ENCODE results near the gene MYO18A.

MYO18A gene

DNA sequence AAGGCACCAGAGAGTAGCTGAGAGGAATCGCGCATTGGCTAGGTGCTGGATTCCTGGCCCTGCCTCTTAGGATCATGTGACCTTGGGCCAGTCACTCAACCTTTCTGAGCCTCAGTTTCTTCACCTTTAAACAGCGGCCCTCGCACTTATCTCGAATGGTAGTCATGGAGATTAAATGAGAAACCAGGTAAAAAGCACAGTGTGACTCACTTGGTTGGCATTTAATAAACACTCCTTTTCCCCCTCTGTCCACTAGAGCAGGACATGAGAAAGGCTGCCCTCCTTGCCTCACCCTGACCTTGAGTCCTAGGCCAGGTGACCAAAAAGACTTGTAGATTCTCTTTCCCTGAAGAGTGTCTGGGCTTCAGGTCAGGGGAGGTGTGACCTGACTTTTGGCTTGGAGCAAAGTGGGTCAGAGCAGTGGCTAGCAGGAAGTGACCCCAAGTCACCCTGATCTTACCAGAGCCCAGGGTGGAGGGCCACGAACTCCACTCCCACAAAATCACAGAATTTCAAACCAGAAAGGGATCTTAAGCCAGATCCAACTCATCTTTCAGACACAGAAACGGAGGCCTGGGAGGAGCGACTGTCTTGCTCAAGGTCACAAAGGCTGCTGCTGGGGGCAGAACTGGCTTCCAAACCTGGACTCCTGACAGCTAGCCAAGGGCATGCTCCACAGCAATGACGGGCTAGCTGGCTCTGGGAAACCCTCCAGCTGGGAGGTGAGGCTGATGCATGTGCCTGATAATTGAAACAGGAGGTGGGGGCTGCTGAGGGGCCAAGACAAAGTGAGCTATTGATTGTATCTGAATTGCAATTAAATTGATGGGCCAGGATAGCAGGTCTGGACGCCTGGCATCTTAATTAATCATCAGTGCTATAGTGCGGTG lies 72.0 kb downstream of the MYO18A start:
- no peak overlapping the region for H3K4me2 ChIP-seq (ENCODE audit: low read length)
- no peaks in the 10 kb centered on the region for H3K9me3 ChIP-seq (ENCODE audit: insufficient read depth, low read length)
- H3K27ac ChIP-seq (ENCODE audit: low read length): no peak overlapping the region
- no peaks in the 10 kb centered on the region for H3K27me3 ChIP-seq (ENCODE audit: low read depth, low read length)
- TF ChIP-seq CTCF (IDR thresholded peaks at IDR 0.05; ENCODE audit: low read depth, low read length): no peak
- TF ChIP-seq EZH2phosphoT487 (IDR thresholded peaks at IDR 0.05; ENCODE audit: low read depth): no peak
- peaks cover 3% of the 10 kb centered on the region; the same call in 1 of the 2 replicates for H3K4me1 ChIP-seq (ENCODE audit: low read length)
- H3K4me3 ChIP-seq (ENCODE audit: low read length): no peak overlapping the region
- no peak overlapping the region for H3K9ac ChIP-seq (ENCODE audit: low read length)
- no peaks in the 10 kb centered on the region for H4K20me1 ChIP-seq (ENCODE audit: insufficient read depth, low read length)
- no peak overlapping the region for H2AFZ ChIP-seq (ENCODE audit: low read depth, low read length)
- H3K79me2 ChIP-seq (ENCODE audit: low read length): no peaks in the 10 kb centered on the region
- H3K36me3 ChIP-seq (replicated peaks; ENCODE audit: low read depth, low read length): peaks cover 6% of the 10 kb centered on the region

- no peak for TF ChIP-seq CTCF (IDR thresholded peaks at IDR 0.05; ENCODE audit: low read depth, low read length)
- no peak for TF ChIP-seq EZH2phosphoT487 (IDR thresholded peaks at IDR 0.05; ENCODE audit: low read depth)
- no peaks in the 10 kb centered on the region for H3K9me3 ChIP-seq (ENCODE audit: insufficient read depth, low read length)
- H4K20me1 ChIP-seq (ENCODE audit: insufficient read depth, low read length): no peaks in the 10 kb centered on the region
- H3K9ac ChIP-seq (ENCODE audit: low read length): no peak overlapping the region
- H2AFZ ChIP-seq (ENCODE audit: low read depth, low read length): no peak overlapping the region
- H3K27me3 ChIP-seq (ENCODE audit: low read depth, low read length): no peaks in the 10 kb centered on the region
- no peak overlapping the region for H3K4me3 ChIP-seq (ENCODE audit: low read length)
- peaks cover 3% of the 10 kb centered on the region; the same call in 1 of the 2 replicates for H3K4me1 ChIP-seq (ENCODE audit: low read length)
- no peaks in the 10 kb centered on the region for H3K79me2 ChIP-seq (ENCODE audit: low read length)
- no peak overlapping the region for H3K27ac ChIP-seq (ENCODE audit: low read length)
- peaks cover 6% of the 10 kb centered on the region for H3K36me3 ChIP-seq (replicated peaks; ENCODE audit: low read depth, low read length)
- H3K4me2 ChIP-seq (ENCODE audit: low read length): no peak overlapping the region
Measured at GRCh38 chr17:29107084-29107483, 73.1 kb downstream of the MYO18A start.

GRCh38 chr17:29103341-29103740 lies 76.9 kb downstream of the MYO18A start:
- H3K4me1 ChIP-seq (ENCODE audit: low read length): no peaks in the 10 kb centered on the region
- H3K9me3 ChIP-seq (ENCODE audit: insufficient read depth, low read length): no peaks in the 10 kb centered on the region
- H3K27me3 ChIP-seq (ENCODE audit: low read depth, low read length): no peaks in the 10 kb centered on the region
- no peak overlapping the region for H2AFZ ChIP-seq (ENCODE audit: low read depth, low read length)
- H4K20me1 ChIP-seq (ENCODE audit: insufficient read depth, low read length): no peaks in the 10 kb centered on the region
- H3K27ac ChIP-seq (ENCODE audit: low read length): no peak overlapping the region
- no peak overlapping the region for H3K9ac ChIP-seq (ENCODE audit: low read length)
- no peaks in the 10 kb centered on the region for H3K36me3 ChIP-seq (replicated peaks; ENCODE audit: low read depth, low read length)
- no peak overlapping the region for H3K4me3 ChIP-seq (ENCODE audit: low read length)
- no peak overlapping the region for H3K4me2 ChIP-seq (ENCODE audit: low read length)
- TF ChIP-seq EZH2phosphoT487 (IDR thresholded peaks at IDR 0.05; ENCODE audit: low read depth): no peak
- H3K79me2 ChIP-seq (ENCODE audit: low read length): no peaks in the 10 kb centered on the region

DNA sequence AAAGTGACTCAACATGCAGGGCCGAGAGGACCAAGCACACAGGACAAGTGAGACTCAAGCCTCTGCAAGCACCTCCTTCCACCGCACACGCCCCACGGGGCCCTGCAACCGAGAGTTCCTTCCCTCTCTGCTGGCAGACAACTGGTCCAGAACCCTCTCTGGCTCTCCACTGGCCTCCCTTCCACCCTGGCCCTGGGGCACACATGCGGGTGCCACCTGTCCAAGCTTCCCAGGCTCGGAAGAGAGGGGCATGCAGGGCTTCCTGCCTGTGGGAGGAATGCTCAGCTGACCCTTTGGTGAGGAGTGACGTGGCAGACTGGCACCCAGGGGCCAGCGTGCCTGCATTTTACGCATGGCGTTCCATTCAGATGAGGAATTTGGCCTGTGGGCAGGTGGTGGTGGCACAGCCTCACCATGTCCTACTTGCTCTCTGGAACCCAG lies 77.4 kb downstream of the MYO18A start:
- no peaks in the 10 kb centered on the region for H4K20me1 ChIP-seq (ENCODE audit: insufficient read depth, low read length)
- no peaks in the 10 kb centered on the region for H3K27me3 ChIP-seq (ENCODE audit: low read depth, low read length)
- H3K4me2 ChIP-seq (ENCODE audit: low read length): no peak overlapping the region

More for the DNA sequence above, 77.4 kb downstream of the MYO18A start:
- Histone ChIP-seq H3K27ac (ENCODE audit: low read length) (no peak overlapping the region), H3K79me2 (ENCODE audit: low read length) (no peaks in the 10 kb centered on the region), H3K4me1 (ENCODE audit: low read length) (no peaks in the 10 kb centered on the region), H3K4me3 (ENCODE audit: low read length) (no peak overlapping the region), H3K9ac (ENCODE audit: low read length) (no peak overlapping the region), H3K9me3 (ENCODE audit: insufficient read depth, low read length) (no peaks in the 10 kb centered on the region), H3K36me3 (replicated peaks; ENCODE audit: low read depth, low read length) (peaks cover 1% of the 10 kb centered on the region), H2AFZ (ENCODE audit: low read depth, low read length) (no peak overlapping the region)
- no peak for TF ChIP-seq CTCF (IDR thresholded peaks at IDR 0.05; ENCODE audit: low read depth, low read length)
- no peak for TF ChIP-seq EZH2phosphoT487 (IDR thresholded peaks at IDR 0.05; ENCODE audit: low read depth)
